Neuronal stem cell (in vitro differentiated cells): ENCODE results near the gene DALRD3.

ENCODE experiments used
- DNase-seq: peaks from one replicate; pipeline ENCODE4 v3.0.0-alpha.2; 2013; ENCODE audit warnings: low spot score
- H2AFZ ChIP-seq: one replicate; pipeline ENCODE4 v1.6.1; 2013; ENCODE audit warnings: mild to moderate bottlenecking, low read length, inconsistent platforms
- H2AK5ac ChIP-seq: 2 replicates; pipeline ENCODE4 v1.6.1; 2013; ENCODE audit warnings: low read depth, mild to moderate bottlenecking, inconsistent platforms, low read length, moderate library complexity, mixed read lengths
- H2BK120ac ChIP-seq: 2 replicates; pipeline ENCODE4 v1.6.1; 2013; ENCODE audit warnings: low read depth, mild to moderate bottlenecking, inconsistent platforms, low read length, moderate library complexity, mixed read lengths
- H2BK12ac ChIP-seq: one replicate; pipeline ENCODE4 v1.6.1; 2013; ENCODE audit warnings: low read length, inconsistent platforms
- H2BK15ac ChIP-seq: 2 replicates; pipeline ENCODE4 v1.6.1; 2013; ENCODE audit warnings: mild to moderate bottlenecking, low read length, inconsistent platforms, mixed read lengths
- H2BK5ac ChIP-seq: one replicate; pipeline ENCODE4 v1.6.1; 2013; ENCODE audit warnings: inconsistent platforms, mild to moderate bottlenecking, low read length, moderate library complexity
- H3K14ac ChIP-seq: one replicate; pipeline ENCODE4 v1.6.1; 2013; ENCODE audit warnings: low read length, inconsistent platforms
- H3K18ac ChIP-seq: 2 replicates; pipeline ENCODE4 v1.6.1; 2013; ENCODE audit warnings: low read length, inconsistent platforms
- H3K23ac ChIP-seq: 2 replicates; pipeline ENCODE4 v1.6.1; 2013; ENCODE audit warnings: low read depth, mild to moderate bottlenecking, mixed read lengths, low read length, inconsistent platforms; ENCODE audit not compliant: poor library complexity
- H3K27ac ChIP-seq: replicated peaks from 3 replicates; pipeline ENCODE4 v1.5.1; 2013; ENCODE audit warnings: low read length, inconsistent platforms
- H3K27me3 ChIP-seq, 3 experiments: 2 replicates each; pipeline ENCODE4 v1.6.1; 2013; ENCODE audit warnings: low read length in 3 of 3, mild to moderate bottlenecking in 2 of 3, inconsistent platforms in 1 of 3, low read depth in 1 of 3, mixed read lengths in 1 of 3, moderate library complexity in 1 of 3; ENCODE audit not compliant: control insufficient read depth in 3 of 3, insufficient read depth in 3 of 3
- H3K36me3 ChIP-seq, 2 donors: replicated peaks in 1 of 2; 2 replicates each; pipeline ENCODE4 v1.6.1; 2013; ENCODE audit warnings: low read length in 2 of 2; ENCODE audit not compliant: control insufficient read depth in 2 of 2, insufficient read depth in 2 of 2
- H3K4ac ChIP-seq: 2 replicates; pipeline ENCODE4 v1.6.1; 2013; ENCODE audit warnings: inconsistent platforms, mild to moderate bottlenecking, low read length, moderate library complexity
- H3K4me1 ChIP-seq, 2 donors: 1 replicate in 1 of 2; 2 replicates in 1 of 2; pipeline ENCODE4 v1.6.1; 2013; ENCODE audit warnings: low read length in 2 of 2, low read depth in 1 of 2; ENCODE audit not compliant: control insufficient read depth in 2 of 2, insufficient read depth in 1 of 2
- H3K4me2 ChIP-seq: one replicate; pipeline ENCODE4 v1.6.1; 2013; ENCODE audit warnings: mild to moderate bottlenecking, low read length, inconsistent platforms; ENCODE audit not compliant: insufficient read depth, poor library complexity, severe bottlenecking
- H3K4me3 ChIP-seq, 2 donors: 2 replicates each; pipeline ENCODE4 v1.5.1; 2013; ENCODE audit warnings: low read length in 2 of 2, mild to moderate bottlenecking in 2 of 2, inconsistent platforms in 1 of 2, moderate library complexity in 1 of 2
- H3K79me1 ChIP-seq: one replicate; pipeline ENCODE4 v1.6.1; 2013; ENCODE audit warnings: low read depth, mild to moderate bottlenecking, inconsistent platforms, low read length, moderate library complexity
- H3K9ac ChIP-seq: one replicate; pipeline ENCODE4 v1.6.1; 2013; ENCODE audit warnings: mild to moderate bottlenecking, low read depth, low read length, inconsistent platforms; ENCODE audit not compliant: poor library complexity
- H3K9me3 ChIP-seq, 2 donors: replicated peaks in 1 of 2; 2 replicates each; pipeline versions ENCODE3 to v1.6.1; 2013; ENCODE audit warnings: low read length in 2 of 2, mild to moderate bottlenecking in 2 of 2, inconsistent platforms in 1 of 2, low read depth in 1 of 2, mixed read lengths in 1 of 2, moderate library complexity in 1 of 2; ENCODE audit not compliant: control insufficient read depth in 2 of 2, insufficient read depth in 1 of 2
- H4K8ac ChIP-seq: one replicate; pipeline ENCODE4 v1.6.1; 2013; ENCODE audit warnings: low read depth, mild to moderate bottlenecking, inconsistent platforms, low read length, moderate library complexity
- H4K91ac ChIP-seq: one replicate; pipeline ENCODE4 v1.6.1; 2013; ENCODE audit warnings: low read length, low read depth, mild to moderate bottlenecking, inconsistent platforms; ENCODE audit not compliant: poor library complexity
- WGBS, 2 donors: extraction: QIAGEN DNeasy Blood & Tissue Kit; methylation state at CpG; one replicate each; pipeline ENCODE4 v1.1.7; 2013; ENCODE audit warnings: missing lambda C conversion rate in 2 of 2, mixed read lengths in 1 of 2; ENCODE audit not compliant: insufficient read length in 2 of 2, insufficient replicate concordance in 1 of 2; ENCODE audit errors: extremely low coverage in 2 of 2; 5-methylcytosine and 5-hydroxymethylcytosine counted together

Gene DALRD3

GRCh38 chr3:49001155-49001554 is 17.2 kb downstream of the DALRD3 start:
- no peak overlapping the region for H3K27ac ChIP-seq
- no peak overlapping the region for H4K91ac ChIP-seq
- peak overlapping the region; percentile 59 for H3K23ac ChIP-seq
- no peak overlapping the region for H2BK120ac ChIP-seq
- WGBS, 2 donors: no CpG with 5 or more reads among the region's 6 CpGs
- H3K14ac ChIP-seq: no peak overlapping the region
- peaks cover 4% of the 10 kb centered on the region for H3K79me1 ChIP-seq
- H3K27me3 ChIP-seq: no peaks in the 10 kb centered on the region
- H2BK12ac ChIP-seq: no peak overlapping the region
- H2AFZ ChIP-seq: no peak overlapping the region
- H3K4me3 ChIP-seq: peak overlapping the region in 1 of 2 donors; percentile 1
- H4K8ac ChIP-seq: no peak overlapping the region
- no peak overlapping the region for H2BK15ac ChIP-seq
- H2AK5ac ChIP-seq: no peak overlapping the region
- peak overlapping the region; percentile 12 for H3K9ac ChIP-seq
- H3K4ac ChIP-seq: no peak overlapping the region
- H2BK5ac ChIP-seq: peak overlapping the region; percentile 84
- H3K4me1 ChIP-seq: peaks cover 22 to 31% of the 10 kb centered on the region in 2 donors
- H3K36me3 ChIP-seq: peaks cover 5 to 9% of the 10 kb centered on the region in 2 donors
- no peak for DNase-seq
- no peaks in the 10 kb centered on the region for H3K9me3 ChIP-seq
- H3K4me2 ChIP-seq: no peak overlapping the region
- no peak overlapping the region for H3K18ac ChIP-seq

- peaks cover 4 to 17% of the 10 kb centered on the region in 2 donors for H3K36me3 ChIP-seq
- no peak overlapping the region for H3K27ac ChIP-seq
- no peaks in the 10 kb centered on the region for H3K79me1 ChIP-seq
- H3K4me2 ChIP-seq: no peak overlapping the region
- no peak overlapping the region for H2BK5ac ChIP-seq
- no peak overlapping the region for H3K4me3 ChIP-seq
- peak overlapping the region; percentile 31 for H2AK5ac ChIP-seq
- no peak overlapping the region for H2AFZ ChIP-seq
- H2BK12ac ChIP-seq: no peak overlapping the region
- no peak overlapping the region for H4K91ac ChIP-seq
- no peaks in the 10 kb centered on the region for H3K9me3 ChIP-seq
- peaks cover 22 to 27% of the 10 kb centered on the region in 2 donors for H3K4me1 ChIP-seq
- H3K18ac ChIP-seq: no peak overlapping the region
- no peak overlapping the region for H3K9ac ChIP-seq
- no peak overlapping the region for H2BK15ac ChIP-seq
- H3K4ac ChIP-seq: no peak overlapping the region
- no peaks in the 10 kb centered on the region for H3K27me3 ChIP-seq
- H3K14ac ChIP-seq: no peak overlapping the region
- no peak for DNase-seq
- no peak overlapping the region for H2BK120ac ChIP-seq
- no CpG with 5 or more reads among the region's 8 CpGs for WGBS, 2 donors
- H4K8ac ChIP-seq: no peak overlapping the region
- H3K23ac ChIP-seq: peak overlapping the region; percentile 57
Observed at GRCh38 chr3:48999085-48999858, 19.1 kb downstream of the DALRD3 start.

- Histone ChIP-seq H2BK15ac (no peak overlapping the region), H3K9me3 (no peaks in the 10 kb centered on the region), H3K27ac (peak overlapping the region; percentile 11), H3K14ac (no peak overlapping the region), H3K36me3 (peaks cover 4 to 22% of the 10 kb centered on the region in 2 donors), H3K23ac (peak overlapping the region; percentile 69), H3K4me2 (no peak overlapping the region), H4K91ac (no peak overlapping the region), H3K18ac (peak overlapping the region; percentile 49), H3K9ac (peak overlapping the region; percentile 78), H3K4ac (no peak overlapping the region), H3K4me1 (peaks cover 20 to 27% of the 10 kb centered on the region in 2 donors), H2AFZ (no peak overlapping the region), H3K27me3 (no peaks in the 10 kb centered on the region), H3K4me3 (no peak overlapping the region), H2BK12ac (no peak overlapping the region), H3K79me1 (no peaks in the 10 kb centered on the region), H2AK5ac (peak overlapping the region; percentile 64), H4K8ac (peak overlapping the region; percentile 75), H2BK120ac (no peak overlapping the region), H2BK5ac (no peak overlapping the region)
- DNase-seq: no peak
- no CpG with 5 or more reads among the region's 20 CpGs for WGBS, 2 donors
Observed at GRCh38 chr3:48997714-48998637, 20.4 kb downstream of the DALRD3 start.
